Measurements from ENCODE around the gene ARL15. TPM values are rescaled to one million over a fixed set of nuclear protein-coding genes. Genes with fewer than 3 reads are reported as not detected.

Gene ARL15
- total RNA-seq, 1 experiment from 2014 or later: 18.3 TPM

DNA sequence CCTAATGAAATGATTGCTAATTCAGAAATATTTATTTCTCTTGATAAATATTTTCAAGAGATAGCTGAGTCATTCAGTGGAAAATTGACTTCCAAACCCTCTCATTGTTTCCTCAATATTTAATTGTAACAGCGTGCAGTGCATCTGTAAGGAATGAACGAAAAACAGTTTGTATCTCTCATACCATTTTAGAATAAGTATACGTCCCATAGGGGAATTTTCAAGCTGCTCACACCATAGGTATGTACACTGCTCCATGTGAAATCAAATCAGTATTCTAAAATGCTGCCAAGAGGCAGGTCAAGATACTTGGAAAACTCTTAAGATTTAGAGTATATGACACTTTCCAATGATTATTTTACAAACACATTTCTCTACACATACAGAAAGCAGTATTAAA, 202.2 kb downstream of the ARL15 start:
- no TSS peak for BruUV-seq (replicated peaks)
- TF ChIP-seq, protein P1, sequence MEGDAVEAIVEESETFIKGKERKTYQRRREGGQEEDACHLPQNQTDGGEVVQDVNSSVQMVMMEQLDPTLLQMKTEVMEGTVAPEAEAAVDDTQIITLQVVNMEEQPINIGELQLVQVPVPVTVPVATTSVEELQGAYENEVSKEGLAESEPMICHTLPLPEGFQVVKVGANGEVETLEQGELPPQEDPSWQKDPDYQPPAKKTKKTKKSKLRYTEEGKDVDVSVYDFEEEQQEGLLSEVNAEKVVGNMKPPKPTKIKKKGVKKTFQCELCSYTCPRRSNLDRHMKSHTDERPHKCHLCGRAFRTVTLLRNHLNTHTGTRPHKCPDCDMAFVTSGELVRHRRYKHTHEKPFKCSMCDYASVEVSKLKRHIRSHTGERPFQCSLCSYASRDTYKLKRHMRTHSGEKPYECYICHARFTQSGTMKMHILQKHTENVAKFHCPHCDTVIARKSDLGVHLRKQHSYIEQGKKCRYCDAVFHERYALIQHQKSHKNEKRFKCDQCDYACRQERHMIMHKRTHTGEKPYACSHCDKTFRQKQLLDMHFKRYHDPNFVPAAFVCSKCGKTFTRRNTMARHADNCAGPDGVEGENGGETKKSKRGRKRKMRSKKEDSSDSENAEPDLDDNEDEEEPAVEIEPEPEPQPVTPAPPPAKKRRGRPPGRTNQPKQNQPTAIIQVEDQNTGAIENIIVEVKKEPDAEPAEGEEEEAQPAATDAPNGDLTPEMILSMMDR (conservative IDR thresholded peaks at IDR 0.05; ENCODE audit: low read depth, low read length): no peak
- TF ChIP-seq EZH2 (IDR thresholded peaks at IDR 0.05; ENCODE audit: borderline replicate concordance, low read depth, low read length, poor library complexity, severe bottlenecking): no peak
- H3K9me3 ChIP-seq (ENCODE audit: low read depth, low read length, poor library complexity, severe bottlenecking): no peaks in the 10 kb centered on the region
- no peak overlapping the region for H3K4me3 ChIP-seq (ENCODE audit: low read depth, low read length, poor library complexity, severe bottlenecking)
- H3K36me3 ChIP-seq (ENCODE audit: insufficient read depth, low read length, poor library complexity, severe bottlenecking): no peaks in the 10 kb centered on the region
- H3K27ac ChIP-seq (ENCODE audit: low read depth, low read length, poor library complexity, severe bottlenecking): no peak overlapping the region
- no peaks in the 10 kb centered on the region for H3K4me1 ChIP-seq (ENCODE audit: insufficient read depth, low read length, poor library complexity, severe bottlenecking)
- intact Hi-C loops (cut with micrococcal nuclease; ENCODE audit: unreplicated experiment): no loop called here
- H3K27me3 ChIP-seq (replicated peaks; ENCODE audit: insufficient read depth, low read depth, low read length, poor library complexity): no peaks in the 10 kb centered on the region
- DNase-seq (ENCODE audit: low spot score): no peak
- ChIA-PET CTCF (no interaction called here), POLR2A (ENCODE audit: low non-redundant PET) (no interaction called here)

DNA sequence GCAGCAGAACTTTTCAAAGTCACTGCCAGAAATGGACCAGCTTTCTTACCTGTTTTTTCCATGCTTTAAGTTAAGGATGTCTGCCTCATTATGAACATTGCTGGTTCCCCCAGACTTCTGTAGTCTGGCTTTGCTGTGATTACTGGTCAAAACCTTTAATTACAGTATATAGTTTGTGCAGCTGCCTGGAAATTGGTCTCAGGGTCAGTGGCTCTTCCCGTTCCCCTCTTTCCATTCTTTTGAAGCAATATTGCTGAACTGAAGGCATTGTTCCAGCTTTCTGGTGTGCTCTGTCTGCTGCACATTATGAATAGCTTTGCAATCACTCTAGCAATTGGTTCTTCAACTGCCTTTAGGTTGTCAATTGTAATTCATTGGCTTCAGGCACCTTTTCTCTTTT, 206.5 kb downstream of the ARL15 start:
- H3K9me3 ChIP-seq (ENCODE audit: low read depth, low read length, poor library complexity, severe bottlenecking): no peaks in the 10 kb centered on the region
- CTCF ChIA-PET: no interaction called here
- H3K27ac ChIP-seq (ENCODE audit: low read depth, low read length, poor library complexity, severe bottlenecking): no peak overlapping the region
- no TSS peak for BruUV-seq (replicated peaks)
- no peak for TF ChIP-seq EZH2 (IDR thresholded peaks at IDR 0.05; ENCODE audit: borderline replicate concordance, low read depth, low read length, poor library complexity, severe bottlenecking)
- TF ChIP-seq, protein P1 (conservative IDR thresholded peaks at IDR 0.05; ENCODE audit: low read depth, low read length): no peak
- no peak for DNase-seq (ENCODE audit: low spot score)
- no peaks in the 10 kb centered on the region for H3K36me3 ChIP-seq (ENCODE audit: insufficient read depth, low read length, poor library complexity, severe bottlenecking)
- intact Hi-C loops (cut with micrococcal nuclease; ENCODE audit: unreplicated experiment): no loop called here
- H3K27me3 ChIP-seq (replicated peaks; ENCODE audit: insufficient read depth, low read depth, low read length, poor library complexity): no peaks in the 10 kb centered on the region
- POLR2A ChIA-PET (ENCODE audit: low non-redundant PET): no interaction called here
- H3K4me1 ChIP-seq (ENCODE audit: insufficient read depth, low read length, poor library complexity, severe bottlenecking): no peaks in the 10 kb centered on the region
- H3K4me3 ChIP-seq (ENCODE audit: low read depth, low read length, poor library complexity, severe bottlenecking): no peak overlapping the region

DNA sequence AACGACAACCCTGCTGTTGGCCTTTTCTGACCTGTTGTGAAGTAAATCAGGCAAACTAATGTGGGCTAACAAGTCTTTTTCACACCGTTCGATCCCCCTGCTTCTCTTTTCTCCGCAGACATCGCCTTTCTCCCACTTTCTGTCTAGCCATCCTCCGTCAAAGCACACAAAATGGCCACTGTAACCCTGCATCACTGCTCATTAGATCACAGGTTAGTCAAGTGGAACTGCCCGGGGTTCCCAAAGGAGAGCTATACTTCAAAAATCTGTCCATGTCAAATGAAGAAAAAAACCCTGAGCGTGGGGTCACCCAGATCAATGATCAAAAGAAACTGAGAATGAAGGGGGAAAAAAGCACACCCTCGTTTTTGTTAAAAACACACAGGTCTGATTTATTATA, 212.1 kb downstream of the ARL15 start:
- TF ChIP-seq, protein P1 (conservative IDR thresholded peaks at IDR 0.05; ENCODE audit: low read depth, low read length): no peak
- no peak for TF ChIP-seq EZH2 (IDR thresholded peaks at IDR 0.05; ENCODE audit: borderline replicate concordance, low read depth, low read length, poor library complexity, severe bottlenecking)
- H3K27ac ChIP-seq (ENCODE audit: low read depth, low read length, poor library complexity, severe bottlenecking): no peak overlapping the region
- no peaks in the 10 kb centered on the region for H3K9me3 ChIP-seq (ENCODE audit: low read depth, low read length, poor library complexity, severe bottlenecking)
- H3K4me1 ChIP-seq (ENCODE audit: insufficient read depth, low read length, poor library complexity, severe bottlenecking): no peaks in the 10 kb centered on the region
- H3K4me3 ChIP-seq (ENCODE audit: low read depth, low read length, poor library complexity, severe bottlenecking): no peak overlapping the region
- DNase-seq (ENCODE audit: low spot score): no peak
- intact Hi-C loops (cut with micrococcal nuclease; ENCODE audit: unreplicated experiment): no loop called here
- no TSS peak for BruUV-seq (replicated peaks)
- ChIA-PET POLR2A (ENCODE audit: low non-redundant PET) (no interaction called here), CTCF (no interaction called here)
- H3K27me3 ChIP-seq (replicated peaks; ENCODE audit: insufficient read depth, low read depth, low read length, poor library complexity): no peaks in the 10 kb centered on the region
- no peaks in the 10 kb centered on the region for H3K36me3 ChIP-seq (ENCODE audit: insufficient read depth, low read length, poor library complexity, severe bottlenecking)
